H1 (cell line): Measurements from ENCODE around the gene IL17D. TPM values are rescaled to one million over a fixed set of nuclear protein-coding genes. Genes with fewer than 3 reads are reported as not detected.
A peak's percentile ranks its signal among the peaks of the same experiment; 100 is the strongest.

ENCODE experiments used
- ATF3 ChIP-seq: IDR thresholded peaks from 2 replicates; pipeline ENCODE4 v1.6.1; 2011; ENCODE audit warnings: low read depth, mild to moderate bottlenecking, low read length; ENCODE audit not compliant: insufficient read depth
- BACH1 ChIP-seq: IDR thresholded peaks from 2 replicates; pipeline ENCODE4 v1.6.1; 2012; ENCODE audit warnings: low read length, improper control_type of control experiment
- BRCA1 ChIP-seq: IDR thresholded peaks from 2 replicates; pipeline ENCODE4 v1.6.1; 2012; ENCODE audit warnings: low read depth, low read length, improper control_type of control experiment
- CBX8 ChIP-seq: fragments of 300-800, 300-1000 bp; sonication (generic); IDR thresholded peaks from 2 replicates; pipeline ENCODE4 v1.7.1; 2016; ENCODE audit warnings: low read depth, low read length, borderline replicate concordance
- CHD1 ChIP-seq: IDR thresholded peaks from 2 replicates; pipeline ENCODE4 v1.6.1; 2012; ENCODE audit warnings: low read depth, low read length, improper control_type of control experiment
- CHD2 ChIP-seq: IDR thresholded peaks from 2 replicates; pipeline ENCODE4 v1.6.1; 2012; ENCODE audit warnings: low read length, improper control_type of control experiment
- CTCF ChIP-seq, 3 experiments: IDR thresholded peaks; 1 replicate in 2 of 3; 2 replicates in 1 of 3; pipeline versions ENCODE4 v1.5.1 to v1.6.1; 2011; ENCODE audit warnings: low read length in 3 of 3, mild to moderate bottlenecking in 3 of 3, inconsistent platforms in 2 of 3, low read depth in 1 of 3, moderate library complexity in 1 of 3; ENCODE audit not compliant: insufficient read depth in 1 of 3; ENCODE audit errors: control extremely low read depth in 1 of 3
- FOSL1 ChIP-seq: IDR thresholded peaks from 2 replicates; pipeline ENCODE4 v1.6.1; 2011; ENCODE audit warnings: mild to moderate bottlenecking, low read depth, low read length, moderate library complexity; ENCODE audit not compliant: insufficient read depth
- HDAC6 ChIP-seq: IDR thresholded peaks from one replicate; pipeline ENCODE4 v1.7.1; 2012; ENCODE audit warnings: low read depth, mild to moderate bottlenecking, inconsistent platforms, low read length, moderate library complexity
- NANOG ChIP-seq: IDR thresholded peaks from 2 replicates; pipeline ENCODE4 v1.6.1; 2011; ENCODE audit warnings: low read length, low read depth, mild to moderate bottlenecking, inconsistent platforms; ENCODE audit not compliant: insufficient read depth, poor library complexity, severe bottlenecking
- RAD21 ChIP-seq, 2 experiments: IDR thresholded peaks in 1 of 2; conservative IDR thresholded peaks in 1 of 2; 2 replicates each; pipeline ENCODE4 v1.6.1; 2011; ENCODE audit warnings: low read depth in 2 of 2, low read length in 2 of 2, improper control_type of control experiment in 1 of 2, inconsistent platforms in 1 of 2, mild to moderate bottlenecking in 1 of 2, moderate library complexity in 1 of 2
- RNF2 ChIP-seq: fragments of 200-900, 300-1000 bp; sonication (generic); IDR thresholded peaks from 2 replicates; pipeline ENCODE4 v1.7.1; 2016; ENCODE audit warnings: borderline replicate concordance, low read depth, mild to moderate bottlenecking, antibody characterized with exemption, low read length; ENCODE audit not compliant: poor library complexity, severe bottlenecking; ENCODE audit errors: missing control alignments
- SIN3A ChIP-seq, 2 experiments: IDR thresholded peaks in 1 of 2; conservative IDR thresholded peaks in 1 of 2; 2 replicates each; pipeline ENCODE4 v1.6.1; 2011 to 2012; ENCODE audit warnings: low read length in 2 of 2, improper control_type of control experiment in 1 of 2, low read depth in 1 of 2, mild to moderate bottlenecking in 1 of 2
- SIRT6 ChIP-seq: IDR thresholded peaks from one replicate; pipeline ENCODE4 v1.7.1; 2012; ENCODE audit warnings: low read length, inconsistent platforms
- TAF1 ChIP-seq: IDR thresholded peaks from 2 replicates; pipeline ENCODE4 v1.6.1; 2011; ENCODE audit warnings: mild to moderate bottlenecking, low read depth, low read length
- TAF7 ChIP-seq: optimal IDR thresholded peaks from 2 replicates; pipeline ENCODE3; 2011; ENCODE audit warnings: low read depth, mild to moderate bottlenecking, inconsistent platforms, low read length, moderate library complexity, borderline replicate concordance
- YY1 ChIP-seq: IDR thresholded peaks from 2 replicates; pipeline ENCODE4 v1.6.1; 2011; ENCODE audit warnings: low read depth, mild to moderate bottlenecking, low read length
- polyA plus RNA-seq, 7 experiments: library from polyadenylated mRNA; depleted of rRNA in 3 of 7; stranded (reverse) in 5 of 7; unstranded in 2 of 7; fragments of >200 nt in 5 of 7; fragments of 200-250 nt in 2 of 7; gene quantifications; 1 replicate in 5 of 7; 2 replicates in 1 of 7; 4 replicates in 1 of 7; pipeline versions ENCODE4 v1.2.1 to v1.2.3, GENCODE V29; 2011 to 2013; ENCODE audit warnings: missing spikeins in 2 of 7, mixed read lengths in 2 of 7
- total RNA-seq: library from RNA; stranded (reverse); fragmentation: NEBNext Ultra II Directional; extraction: Animal tissue kit (Norgen Biotek cat#: 25700); gene quantifications from 2 replicates; pipeline ENCODE4 v1.2.1, GENCODE V29; 2021

The IL17D gene
- total and polyA plus RNA-seq, 2 of the 8 experiments (the other 6 are each of a cell fraction or from before 2014, with no cell fraction given) = 0.56 to 0.59 TPM

- peak; percentile 42 to 57 (median 55) for TF ChIP-seq CTCF (IDR thresholded peaks at IDR 0.05; ENCODE audit: control extremely low read depth in 1 of 3, insufficient read depth in 1 of 3, low read depth in 1 of 3, low read length in 3 of 3)
- peak; percentile 46 for TF ChIP-seq TAF7
- no peak for TF ChIP-seq BRCA1
- no peak for TF ChIP-seq CHD2
- peak; percentile 51 for TF ChIP-seq TAF1
- no peak for TF ChIP-seq NANOG
- no peak for TF ChIP-seq ATF3
- TF ChIP-seq CBX8 = no peak
- TF ChIP-seq YY1 = no peak
- no peak for TF ChIP-seq SIN3A (conservative IDR thresholded peaks at IDR 0.05 in 1 of 2, IDR thresholded peaks at IDR 0.05 in 1 of 2; ENCODE audit: low read depth in 1 of 2, low read length in 2 of 2)
- no peak for TF ChIP-seq CHD1
- peak; percentile 50; the same call in 1 of the 2 replicates for TF ChIP-seq BACH1
- no peak for TF ChIP-seq FOSL1
- no peak for TF ChIP-seq SIRT6
- TF ChIP-seq HDAC6 = no peak
- no peak for TF ChIP-seq RNF2
- TF ChIP-seq RAD21 (IDR thresholded peaks at IDR 0.05 in 1 of 2, conservative IDR thresholded peaks at IDR 0.05 in 1 of 2; ENCODE audit: low read depth in 2 of 2, low read length in 2 of 2) = peak in 1 of 2 experiments; percentile 20; a peak in 1 of 4 replicates
- TF ChIP-seq, all 59 proteins: peak for 9
These were observed 420 bp downstream of the IL17D start (continued) for GRCh38 chr13:20703780-20704458.
